Erythroblast (primary cell): ENCODE measurements around the gene POLL.
"Not testable (repeated sequence)": the region's sequence is repeated elsewhere in the genome, so short reads cannot be mapped to it uniquely, and the experiment has no call there.

Experiments
- DNase-seq, 2 experiments: peaks; one replicate each; lab custom pipeline; 2025; lab: John Stamatoyannopoulos, UW
- GATA1 ChIP-seq: IDR thresholded peaks from 2 replicates; pipeline ENCODE4 v1.6.1; 2011; ENCODE audit warnings: low read depth, mild to moderate bottlenecking, control low read depth, low read length, moderate library complexity
- POLR2A ChIP-seq: IDR thresholded peaks from 2 replicates; pipeline ENCODE4 v1.6.1; 2011; ENCODE audit warnings: mild to moderate bottlenecking, low read length

The POLL gene

DNA sequence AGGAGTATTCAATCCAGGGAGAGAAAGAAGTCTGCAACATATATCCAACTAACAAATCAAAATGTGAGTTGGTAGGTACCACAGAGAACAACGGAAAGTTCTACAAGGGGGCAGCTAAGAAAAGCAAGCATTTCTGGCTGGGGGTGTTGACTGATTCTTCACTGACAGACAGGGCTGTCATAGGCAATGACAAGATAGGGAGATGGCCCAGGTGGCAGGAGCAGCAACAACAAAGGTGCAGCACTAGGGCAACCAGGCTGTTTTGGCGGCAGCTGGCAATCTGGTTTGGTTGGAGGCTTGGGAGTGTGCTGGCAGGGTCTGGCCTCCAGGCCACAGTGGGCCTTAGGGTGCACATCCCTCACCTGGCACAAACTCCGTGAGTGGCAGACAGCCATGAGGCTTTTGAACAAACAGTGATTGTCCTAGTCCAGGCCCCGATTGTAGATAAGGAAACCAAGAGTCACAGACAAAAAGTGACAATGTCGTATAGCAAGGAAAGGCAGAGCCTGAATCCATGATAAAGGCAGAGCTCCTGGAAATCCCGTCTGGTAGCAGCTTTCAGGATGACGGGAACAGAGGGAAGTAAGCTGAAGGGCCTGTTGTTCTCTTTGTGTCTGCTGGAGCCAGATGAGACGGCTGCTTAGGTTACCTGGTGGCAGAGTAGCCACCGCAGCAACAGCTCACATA is 28.5 kb upstream of the POLL start:
- TF ChIP-seq POLR2A, result no peak
- TF ChIP-seq GATA1, result no peak
- no peak for DNase-seq

DNA sequence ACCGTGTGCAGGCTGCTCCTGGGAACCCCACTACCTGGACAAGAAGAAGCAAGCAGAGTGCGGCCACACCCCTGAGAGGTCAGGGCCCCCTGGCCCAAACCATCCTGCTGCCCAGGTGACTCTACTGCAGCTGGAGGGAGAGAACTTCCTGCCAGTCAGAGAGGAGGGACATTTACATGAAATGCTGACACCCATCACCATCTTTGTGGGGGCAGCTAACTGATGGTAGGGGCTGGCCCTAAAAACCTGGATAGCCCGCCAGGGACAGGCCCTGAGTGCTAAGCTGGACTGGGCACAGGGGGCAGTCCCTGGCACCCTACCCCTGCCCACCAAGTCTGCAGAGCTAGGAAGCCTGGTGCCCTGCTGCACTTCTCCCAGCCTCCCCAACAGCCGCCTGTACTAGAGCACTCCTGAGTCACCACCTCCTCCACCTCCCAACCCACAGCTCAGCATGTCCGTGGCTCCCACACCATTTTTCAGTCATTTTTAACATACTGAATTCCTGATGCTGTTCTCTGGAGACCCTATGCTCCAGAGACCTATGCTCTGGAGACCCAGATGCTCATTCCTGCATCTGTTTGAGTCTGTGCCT is 27.6 kb upstream of the POLL start:
- TF ChIP-seq POLR2A (no peak), GATA1 (no peak)
- DNase-seq, result no peak

GRCh38 chr10:101614663-101615524 is 26.8 kb upstream of the POLL start:
- DNase-seq, result no peak
- no peak for TF ChIP-seq POLR2A
- no peak for TF ChIP-seq GATA1

GRCh38 chr10:101613646-101614045 is 25.6 kb upstream of the POLL start:
- no peak for DNase-seq

GRCh38 chr10:101612872-101613271 is 24.8 kb upstream of the POLL start:
- TF ChIP-seq GATA1 (no peak), POLR2A (no peak)
- no peak for DNase-seq

More at GRCh38 chr10:101613646-101614045, 25.6 kb upstream of the POLL start:
- no peak for TF ChIP-seq GATA1
- TF ChIP-seq POLR2A, result no peak

GRCh38 chr10:101612086-101612485 is 24.0 kb upstream of the POLL start:
- no peak for DNase-seq
- no peak for TF ChIP-seq GATA1
- TF ChIP-seq POLR2A, result no peak

DNA sequence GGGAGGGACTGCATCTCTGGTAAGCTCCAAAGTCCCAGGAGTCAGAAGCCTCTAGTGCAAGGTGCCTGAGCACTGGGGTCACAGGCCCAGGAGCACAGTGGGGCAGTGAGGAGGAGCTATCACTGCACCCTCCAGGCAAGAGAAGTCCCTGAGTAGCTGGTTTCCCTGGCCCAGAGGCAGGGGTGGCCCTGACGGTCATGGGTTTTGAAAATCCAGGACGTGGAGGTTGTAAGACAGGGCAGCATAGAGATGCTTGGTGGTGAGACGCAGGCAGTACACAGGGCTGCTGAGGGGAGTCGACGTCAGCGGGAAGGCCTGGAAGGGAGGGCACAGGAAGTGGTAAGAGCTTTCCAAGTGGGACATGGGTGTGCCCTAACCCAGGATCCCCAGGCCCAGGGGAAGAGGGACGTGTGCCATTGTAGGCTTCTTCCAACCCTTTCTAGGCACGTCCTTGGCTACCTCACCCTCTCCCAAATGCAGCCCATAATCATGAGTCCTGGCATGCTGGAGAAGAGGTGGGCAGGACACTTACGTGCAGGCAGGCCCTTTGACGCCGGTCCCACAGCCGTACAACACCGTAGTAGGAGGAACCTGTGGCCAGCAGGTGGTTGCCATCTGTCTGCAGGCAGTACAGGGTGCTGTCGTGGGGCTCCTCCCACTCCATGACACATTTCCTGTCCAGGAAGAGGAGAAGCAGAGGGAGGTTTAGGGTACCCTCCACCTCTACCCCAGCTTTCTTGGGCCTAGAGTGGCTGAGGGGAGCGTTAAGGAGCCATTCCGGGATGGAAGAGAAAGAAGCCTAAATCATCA is 23.2 kb upstream of the POLL start:
- TF ChIP-seq POLR2A, result no peak
- no peak for TF ChIP-seq GATA1
- DNase-seq, result no peak

DNA sequence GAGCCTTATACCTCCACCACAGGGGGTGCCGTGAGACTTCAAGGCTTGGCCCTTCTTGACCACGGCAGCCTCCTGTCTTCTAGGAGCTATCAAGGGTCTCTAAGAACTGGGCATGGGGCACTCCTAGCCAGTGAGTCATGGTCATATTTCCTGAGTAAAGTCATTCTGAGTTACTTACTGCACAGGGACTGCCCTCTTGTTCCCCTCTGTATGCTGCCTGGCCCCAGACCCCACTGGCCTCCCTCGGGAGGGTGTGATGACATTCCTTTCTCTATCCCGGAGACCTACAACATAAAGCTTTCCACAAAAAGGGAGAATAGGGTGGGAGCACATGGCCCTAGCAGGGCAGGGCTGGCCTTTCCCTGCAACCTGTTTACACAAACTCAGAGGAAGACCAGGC is 21.4 kb upstream of the POLL start:
- DNase-seq, result no peak
- TF ChIP-seq GATA1, result no peak
- no peak for TF ChIP-seq POLR2A

DNA sequence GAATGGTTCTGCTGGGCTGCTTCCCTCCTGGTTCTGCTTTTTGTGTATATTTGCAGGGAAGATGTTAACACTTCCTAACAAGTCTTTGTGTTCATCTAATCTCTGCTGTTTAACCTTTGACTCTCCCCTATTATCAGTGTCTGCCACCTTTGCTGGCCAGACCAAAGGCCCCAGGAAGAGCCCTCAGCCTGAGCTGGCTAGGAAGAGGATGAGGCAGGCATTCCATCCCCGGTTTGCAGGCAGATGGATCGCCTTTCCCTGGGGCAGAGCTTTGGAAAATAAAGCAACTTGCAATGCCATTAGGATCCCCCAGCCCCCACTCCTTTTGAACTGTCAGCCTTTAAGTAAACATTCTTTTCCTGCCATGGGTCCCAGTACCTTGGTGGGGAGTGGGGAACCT is 19.1 kb upstream of the POLL start:
- TF ChIP-seq POLR2A (no peak), GATA1 (no peak)
- peak in 1 of 2 experiments; percentile 21 for DNase-seq

DNA sequence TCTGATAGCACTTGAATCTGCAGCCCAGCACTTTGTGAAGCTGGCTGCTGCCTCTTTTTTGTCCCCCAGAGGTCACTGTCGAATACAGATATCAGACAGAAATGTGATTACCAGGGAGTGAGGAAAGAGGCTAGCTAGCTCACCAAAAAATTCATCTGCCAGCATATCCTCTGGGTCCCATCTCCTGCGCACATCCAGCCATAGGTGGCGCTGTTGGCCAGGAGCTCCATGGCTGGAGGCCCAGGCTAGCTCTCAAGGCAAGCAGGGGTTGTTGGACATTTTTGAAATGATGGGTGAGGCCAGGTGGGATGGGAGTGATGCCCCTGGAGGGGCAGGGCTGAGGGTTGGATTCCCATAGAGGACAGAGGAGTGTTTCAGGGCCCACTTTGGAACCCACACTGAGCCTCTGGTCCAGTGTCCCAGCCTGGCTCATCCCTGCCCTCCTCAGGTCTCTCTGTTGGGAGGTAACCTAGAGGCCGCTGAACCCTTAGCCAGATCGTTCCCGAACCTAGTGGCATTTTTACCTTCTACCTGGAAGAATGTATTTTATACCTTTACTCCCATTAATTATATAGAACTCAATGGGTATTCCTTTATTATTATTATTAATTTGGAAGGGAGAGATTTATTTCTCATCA is 14.8 kb upstream of the POLL start:
- peak; percentile 89 to 93 for DNase-seq
- TF ChIP-seq GATA1, result no peak

DNA sequence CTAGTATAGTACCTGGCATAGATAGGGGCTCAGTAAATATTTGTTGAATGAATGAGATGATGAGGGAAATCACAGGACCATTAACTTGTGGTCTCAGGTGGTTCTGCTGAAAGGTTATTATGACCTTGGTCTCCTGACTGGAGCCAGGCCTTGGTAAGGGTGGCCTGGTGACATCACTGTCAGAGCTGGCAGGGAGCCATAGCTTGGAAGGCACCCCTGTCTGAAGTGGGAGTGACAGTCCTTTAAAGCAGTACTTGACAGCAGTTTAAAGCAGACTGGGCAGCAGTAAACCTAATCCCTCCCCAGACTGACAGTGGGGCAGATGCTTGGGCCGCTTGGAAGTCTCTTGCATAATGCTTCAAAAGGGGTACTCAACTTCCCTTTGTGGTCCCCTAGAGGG is 13.5 kb upstream of the POLL start:
- TF ChIP-seq POLR2A (no peak), GATA1 (no peak)
- DNase-seq, result peak; percentile 34 to 77

GRCh38 chr10:101597091-101597900 is 9.2 kb upstream of the POLL start:
- TF ChIP-seq POLR2A (no peak), GATA1 (no peak)
- no peak for DNase-seq

- DNase-seq, result no peak
- TF ChIP-seq POLR2A (no peak), GATA1 (no peak)
Observed at GRCh38 chr10:101595591-101596433, 7.8 kb upstream of the POLL start.

DNA sequence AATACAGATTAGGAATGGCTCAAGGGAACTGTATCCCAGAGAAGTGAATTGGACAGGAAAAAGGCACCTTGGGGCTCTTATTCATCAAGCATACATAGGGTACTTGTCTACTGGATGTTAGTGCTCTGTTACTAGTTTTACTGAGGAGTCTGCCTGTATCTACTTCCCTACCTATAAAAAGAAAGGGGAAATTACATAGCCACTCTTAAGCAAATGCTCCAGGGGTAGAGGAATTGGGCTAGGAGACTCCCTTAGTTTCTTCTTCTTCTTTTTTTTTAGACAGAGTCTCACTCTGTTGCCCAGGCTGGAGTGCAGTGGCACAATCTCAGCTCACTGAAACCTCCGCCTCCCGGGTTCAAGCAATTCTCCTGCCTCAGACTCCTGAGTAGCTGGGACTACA is 5.3 kb upstream of the POLL start:
- not testable (repeated sequence) for DNase-seq
